Ascending aorta (tissue), 2 donors: Measurements from ENCODE around the gene TRIO. TPM values are rescaled to one million over a fixed set of nuclear protein-coding genes. Genes with fewer than 3 reads are reported as not detected.

Source experiments
- DNase-seq, 2 donors: peaks; one replicate each; pipeline ENCODE4 v3.0.0-alpha.2; 2019; ENCODE audit warnings: low spot score in 2 of 2
- H3K27ac ChIP-seq, 2 donors: fragments of 200-600 bp; sonication (generic); one replicate each; pipeline ENCODE4 v1.5.1; 2016 to 2017; ENCODE audit warnings: mild to moderate bottlenecking in 1 of 2
- H3K27me3 ChIP-seq: fragments of 200-600 bp; sonication (generic); one replicate; pipeline ENCODE4 v1.5.1; 2017
- H3K36me3 ChIP-seq, 2 donors: fragments of 200-600 bp; sonication (generic); one replicate each; pipeline ENCODE4 v1.5.1; 2016
- H3K4me1 ChIP-seq, 2 donors: fragments of 200-600 bp; sonication (generic); one replicate each; pipeline ENCODE4 v1.5.1; 2016 to 2017; ENCODE audit warnings: mild to moderate bottlenecking in 1 of 2
- H3K4me3 ChIP-seq, 2 donors: fragments of 200-600 bp; sonication (generic); one replicate each; pipeline ENCODE4 v1.5.1; 2016 to 2017; ENCODE audit warnings: mild to moderate bottlenecking in 1 of 2
- H3K9me3 ChIP-seq, 2 donors: fragments of 200-600 bp; sonication (generic); one replicate each; pipeline ENCODE4 v1.5.1; 2016
- CTCF ChIP-seq, 3 experiments: fragments of 200-600 bp in 2 of 3; fragments of 450-650 bp in 1 of 3; sonication (generic) in 2 of 3; IDR thresholded peaks; one replicate each; pipeline ENCODE4 v1.5.1; 2016 to 2019; ENCODE audit warnings: antibody characterized with exemption in 3 of 3, mild to moderate bottlenecking in 1 of 3, moderate library complexity in 1 of 3
- intact Hi-C: fragments of 100-400 bp; cut with DNase I; formaldehyde crosslinking; loops from one replicate; pipeline ENCODE4 v1.15.1; 2023
- total RNA-seq: library from RNA; depleted of rRNA; stranded (reverse); fragments of >200 nt; gene quantifications from one replicate; pipeline ENCODE4 v1.1.0, GENCODE V29; 2016

The TRIO gene
- total RNA-seq, 1 donor from 2014 or later: 262 TPM

- H3K36me3 ChIP-seq: peaks cover 80 to 86% of the 10 kb centered on the region in 2 donors
- H3K4me3 ChIP-seq: no peak overlapping the region
- DNase-seq: no peak
- no peak for TF ChIP-seq CTCF (IDR thresholded peaks at IDR 0.05)
- H3K27me3 ChIP-seq: no peaks in the 10 kb centered on the region
- H3K4me1 ChIP-seq: no peaks in the 10 kb centered on the region
- H3K9me3 ChIP-seq: no peaks in the 10 kb centered on the region
- H3K27ac ChIP-seq: no peak overlapping the region
- intact Hi-C loops: no loop called here
Observed at GRCh38 chr5:14502294-14502690, 359.1 kb downstream of the TRIO start.

- Histone ChIP-seq H3K4me3 (no peak overlapping the region), H3K36me3 (peaks cover 80 to 85% of the 10 kb centered on the region in 2 donors), H3K27ac (no peak overlapping the region), H3K27me3 (no peaks in the 10 kb centered on the region), H3K4me1 (no peaks in the 10 kb centered on the region), H3K9me3 (no peaks in the 10 kb centered on the region)
- intact Hi-C loops: no loop called here
- no peak for TF ChIP-seq CTCF (IDR thresholded peaks at IDR 0.05)
- no peak for DNase-seq
Observed at GRCh38 chr5:14503017-14503680, 360.0 kb downstream of the TRIO start.

- no peak for TF ChIP-seq CTCF (IDR thresholded peaks at IDR 0.05)
- peaks cover 80 to 85% of the 10 kb centered on the region in 2 donors for H3K36me3 ChIP-seq
- no peak overlapping the region for H3K4me3 ChIP-seq
- no peak overlapping the region for H3K27ac ChIP-seq
- H3K4me1 ChIP-seq: no peaks in the 10 kb centered on the region
- DNase-seq: no peak
- intact Hi-C loops: no loop called here
- H3K9me3 ChIP-seq: no peaks in the 10 kb centered on the region
- no peaks in the 10 kb centered on the region for H3K27me3 ChIP-seq
Observed at GRCh38 chr5:14503681-14504331, 360.7 kb downstream of the TRIO start.

- Histone ChIP-seq H3K27me3 (no peaks in the 10 kb centered on the region), H3K27ac (no peak overlapping the region), H3K4me3 (no peak overlapping the region), H3K4me1 (no peaks in the 10 kb centered on the region), H3K9me3 (no peaks in the 10 kb centered on the region), H3K36me3 (peaks cover 75 to 83% of the 10 kb centered on the region in 2 donors)
- TF ChIP-seq CTCF (IDR thresholded peaks at IDR 0.05): no peak
- intact Hi-C loops: no loop called here
- no peak for DNase-seq
Observed at GRCh38 chr5:14504332-14504727, 361.2 kb downstream of the TRIO start.

- intact Hi-C loops: no loop called here
- Histone ChIP-seq H3K4me3 (no peak overlapping the region), H3K27ac (no peak overlapping the region), H3K9me3 (no peaks in the 10 kb centered on the region), H3K4me1 (no peaks in the 10 kb centered on the region), H3K27me3 (no peaks in the 10 kb centered on the region), H3K36me3 (peaks cover 71 to 79% of the 10 kb centered on the region in 2 donors)
- no peak for TF ChIP-seq CTCF (IDR thresholded peaks at IDR 0.05)
- DNase-seq: no peak
Observed at GRCh38 chr5:14504816-14505215, 361.7 kb downstream of the TRIO start.
